ENCODE measurements around the gene EGLN3. TPM values are rescaled to one million over a fixed set of nuclear protein-coding genes. Genes with fewer than 3 reads are reported as not detected.

Gene EGLN3
- total and polyA plus RNA-seq, 2 donors (not counting 3 experiments of a cell fraction or from before 2014, with no cell fraction given): 0.20 TPM; not detected in 1

DNA sequence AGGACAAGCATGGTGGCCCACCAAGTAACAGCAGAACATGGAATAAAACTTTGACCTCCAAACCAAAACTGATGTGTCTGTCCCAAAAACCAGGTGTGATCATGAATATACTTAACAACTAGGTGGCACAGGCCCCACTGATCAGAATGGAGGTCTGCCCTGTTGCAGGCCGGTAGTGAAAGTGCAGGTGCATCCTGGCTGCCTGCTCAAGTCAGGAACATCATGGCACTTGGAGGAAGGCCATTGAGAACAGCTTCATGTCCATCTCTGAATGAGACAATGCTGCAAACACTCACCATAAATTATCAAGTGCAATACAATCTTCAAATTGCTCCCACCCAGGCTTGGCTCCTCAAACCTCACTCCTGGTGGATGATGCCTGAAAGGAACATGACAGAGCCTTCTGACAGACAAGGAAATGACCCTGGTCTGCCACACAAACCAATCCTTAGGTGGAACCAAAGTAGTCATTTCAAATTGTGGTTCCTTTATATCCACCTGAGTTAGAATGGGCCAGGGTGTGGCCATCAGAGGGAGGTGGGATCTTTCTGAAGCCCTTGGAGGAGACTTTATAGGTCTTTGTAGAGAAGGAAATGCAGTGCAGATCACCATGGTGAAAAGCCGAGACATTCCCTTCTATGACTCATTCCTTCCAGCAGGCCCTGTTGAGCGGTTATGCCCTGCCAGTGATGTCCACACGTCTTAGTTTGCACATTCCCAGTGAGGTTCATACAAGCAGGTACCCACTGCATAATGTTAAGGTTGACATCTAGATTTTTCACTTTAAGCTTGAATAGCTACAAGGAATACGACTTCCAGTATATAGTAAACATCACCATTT is 36.0 kb downstream of the EGLN3 start:
- intact Hi-C loops (cut with micrococcal nuclease): loop anchor here (5.0 kb wide), 1 partner anchor 147 kb away; no protein-coding TSS in a partner anchor
- no peak overlapping the region for H2AFZ ChIP-seq (ENCODE audit: low read depth, low read length)
- CTCF ChIA-PET: interaction anchor here (1.3 kb wide), 1 partner anchor 184 kb away, joined by 3 read pairs; no protein-coding TSS in a partner anchor

DNA sequence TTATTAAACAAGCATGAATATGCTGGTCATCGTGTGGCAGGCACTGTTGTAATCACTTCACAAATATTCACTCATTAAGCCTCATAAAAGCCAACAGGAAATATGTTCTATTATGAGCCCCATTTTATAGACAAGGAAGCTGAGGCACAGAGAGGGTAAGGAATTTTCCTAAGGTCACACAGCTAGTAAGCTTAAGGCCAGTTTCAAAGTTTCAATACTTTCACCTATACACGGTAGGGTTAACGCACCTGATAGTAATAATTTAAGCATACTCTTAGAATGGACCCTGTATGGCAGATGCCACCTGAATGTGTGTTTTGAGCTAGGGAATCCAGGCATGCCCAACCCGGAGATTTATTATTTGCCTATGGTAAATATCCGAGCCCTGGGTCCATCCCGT is 39.8 kb downstream of the EGLN3 start:
- Histone ChIP-seq H3K27ac (ENCODE audit: insufficient read depth, low read depth, low read length) (no peak overlapping the region), H2AFZ (ENCODE audit: low read depth, low read length) (no peak overlapping the region), H3K79me2 (ENCODE audit: control insufficient read depth, insufficient read depth, low read length) (no peaks in the 10 kb centered on the region), H3K9ac (replicated peaks; ENCODE audit: extremely low read depth, insufficient read depth, low read length) (no peak overlapping the region), H3K36me3 (ENCODE audit: control insufficient read depth in 2 of 2, extremely low read depth in 1 of 2, insufficient read depth in 2 of 2, low read length in 2 of 2) (no peaks in the 10 kb centered on the region), H3K27me3 (ENCODE audit: control insufficient read depth in 2 of 2, insufficient read depth in 2 of 2, low read length in 2 of 2) (peaks cover 0 to 3% of the 10 kb centered on the region in 2 experiments), H3K4me2 (ENCODE audit: insufficient read depth, low read length) (no peak overlapping the region), H3K9me1 (replicated peaks; ENCODE audit: control insufficient read depth, extremely low read depth, insufficient read depth, low read length) (no peaks in the 10 kb centered on the region), H3K4me3 (replicated peaks in 1 of 3; ENCODE audit: insufficient read depth in 1 of 3, low read depth in 1 of 3, low read length in 3 of 3) (no peak overlapping the region), H3K4me1 (ENCODE audit: control insufficient read depth, extremely low read depth, insufficient read depth, low read length) (peaks cover 10% of the 10 kb centered on the region), H3K9me3 (replicated peaks; ENCODE audit: control insufficient read depth, insufficient read depth, low read length) (no peaks in the 10 kb centered on the region), H4K20me1 (replicated peaks; ENCODE audit: control insufficient read depth, extremely low read depth, insufficient read depth, low read length) (no peaks in the 10 kb centered on the region)
- intact Hi-C loops (cut with micrococcal nuclease): no loop called here
- TF ChIP-seq CTCF (IDR thresholded peaks at IDR 0.05; ENCODE audit: extremely low read depth in 1 of 2, insufficient read depth in 1 of 2, low read depth in 1 of 2, low read length in 2 of 2): no peak
- TF ChIP-seq POLR2AphosphoS5 (IDR thresholded peaks at IDR 0.05; ENCODE audit: insufficient read depth, low read depth, low read length): no peak
- TF ChIP-seq, protein P1, sequence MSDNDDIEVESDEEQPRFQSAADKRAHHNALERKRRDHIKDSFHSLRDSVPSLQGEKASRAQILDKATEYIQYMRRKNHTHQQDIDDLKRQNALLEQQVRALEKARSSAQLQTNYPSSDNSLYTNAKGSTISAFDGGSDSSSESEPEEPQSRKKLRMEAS (IDR thresholded peaks at IDR 0.05; ENCODE audit: insufficient read depth, insufficient read length): no peak
- TF ChIP-seq POLR2A (IDR thresholded peaks at IDR 0.05; ENCODE audit: low read depth, low read length): no peak
- no peak for FAIRE-seq
- BruUV-seq (replicated peaks): no TSS peak
- DNase-seq (ENCODE audit: low read depth, low spot score): no peak
- CTCF ChIA-PET: interaction anchor here (1.5 kb wide), 1 partner anchor 9 kb away, joined by 3 read pairs; no protein-coding TSS in a partner anchor
- POLR2A ChIA-PET: no interaction called here
- dilution Hi-C loops (cut with MboI; ENCODE audit: extremely low pct_ligation_motif_present, low sequenced_read_pairs): no loop called here

More for the DNA sequence above, 36.0 kb downstream of the EGLN3 start:
- no peaks in the 10 kb centered on the region for H3K9me3 ChIP-seq (replicated peaks; ENCODE audit: control insufficient read depth, insufficient read depth, low read length)
- no peaks in the 10 kb centered on the region for H3K79me2 ChIP-seq (ENCODE audit: control insufficient read depth, insufficient read depth, low read length)
- no peaks in the 10 kb centered on the region for H3K9me1 ChIP-seq (replicated peaks; ENCODE audit: control insufficient read depth, extremely low read depth, insufficient read depth, low read length)
- TF ChIP-seq MYC (IDR thresholded peaks at IDR 0.05; ENCODE audit: low read depth, low read length) (no peak), GATA2 (IDR thresholded peaks at IDR 0.05; ENCODE audit: insufficient read depth, insufficient read length, low read depth, low read length) (no peak), FOS (IDR thresholded peaks at IDR 0.05; ENCODE audit: borderline replicate concordance, insufficient read depth, low read length) (peak; percentile 90), EZH2 (IDR thresholded peaks at IDR 0.05; ENCODE audit: borderline replicate concordance, low read depth, low read length, severe bottlenecking) (no peak), JUN (IDR thresholded peaks at IDR 0.05; ENCODE audit: borderline replicate concordance, insufficient read depth, insufficient read length, low read depth) (peak; percentile 89)
- TF ChIP-seq, protein P1 (IDR thresholded peaks at IDR 0.05; ENCODE audit: insufficient read depth, insufficient read length): no peak
- DNase-seq (ENCODE audit: low read depth, low spot score): peak; percentile 86
- dilution Hi-C loops (cut with MboI; ENCODE audit: extremely low pct_ligation_motif_present, low sequenced_read_pairs): no loop called here
- H3K4me3 ChIP-seq (replicated peaks in 1 of 3; ENCODE audit: insufficient read depth in 1 of 3, low read depth in 1 of 3, low read length in 3 of 3): no peak overlapping the region
- H3K4me2 ChIP-seq (ENCODE audit: insufficient read depth, low read length): no peak overlapping the region
- BruUV-seq (replicated peaks): no TSS peak
- peaks cover 27% of the 10 kb centered on the region for H3K4me1 ChIP-seq (ENCODE audit: control insufficient read depth, extremely low read depth, insufficient read depth, low read length)
- POLR2A ChIA-PET: no interaction called here
- H3K27me3 ChIP-seq (ENCODE audit: control insufficient read depth in 2 of 2, insufficient read depth in 2 of 2, low read length in 2 of 2): no peaks in the 10 kb centered on the region
- no peaks in the 10 kb centered on the region for H3K36me3 ChIP-seq (ENCODE audit: control insufficient read depth in 2 of 2, extremely low read depth in 1 of 2, insufficient read depth in 2 of 2, low read length in 2 of 2)
- H3K9ac ChIP-seq (replicated peaks; ENCODE audit: extremely low read depth, insufficient read depth, low read length): no peak overlapping the region
- H3K27ac ChIP-seq (ENCODE audit: insufficient read depth, low read depth, low read length): no peak overlapping the region
- peak; percentile 87 for FAIRE-seq
- H4K20me1 ChIP-seq (replicated peaks; ENCODE audit: control insufficient read depth, extremely low read depth, insufficient read depth, low read length): no peaks in the 10 kb centered on the region

All from endothelial cell of umbilical vein (primary cell).